HG02970 (cell line): Measurements from ENCODE around the gene NSUN2.
"Not testable (repeated sequence)": the region's sequence is repeated elsewhere in the genome, so short reads cannot be mapped to it uniquely, and the experiment has no call there.

Experiments
- ATAC-seq: cut with Tn5 transposase; IDR thresholded peaks from one replicate; pipeline ENCODE4 v1.9.1; 2021; ENCODE audit warnings: mild to moderate bottlenecking, moderate library complexity, moderate number of reproducible peaks; ENCODE audit not compliant: unreplicated experiment, low FRiP score

NSUN2 gene

GRCh38 chr5:6645571-6646362 is 12.9 kb upstream of the NSUN2 start:
- not testable (repeated sequence) for ATAC-seq

DNA sequence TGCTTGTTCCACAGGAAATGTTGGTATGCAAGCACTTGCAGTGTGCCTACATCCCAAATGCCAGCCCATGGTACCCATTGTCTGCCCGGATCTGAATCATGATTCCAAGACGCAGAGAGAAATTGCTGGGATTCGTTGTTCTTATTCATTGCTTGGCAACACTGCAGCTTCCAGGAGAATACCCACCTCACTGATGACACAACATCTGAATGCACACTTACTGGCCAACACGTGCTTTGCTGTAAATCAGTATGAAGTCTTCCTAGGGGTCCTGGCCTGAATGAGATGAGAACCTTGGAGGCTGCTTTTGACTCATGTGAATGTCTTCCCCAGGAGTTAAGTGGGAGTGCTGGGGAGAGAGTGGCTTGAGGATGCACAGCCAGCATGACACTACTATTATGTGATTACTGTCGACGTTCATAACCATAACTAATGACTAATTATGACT is 12.0 kb upstream of the NSUN2 start:
- no peak for ATAC-seq

GRCh38 chr5:6642655-6643054 is 9.8 kb upstream of the NSUN2 start:
- ATAC-seq = no peak

DNA sequence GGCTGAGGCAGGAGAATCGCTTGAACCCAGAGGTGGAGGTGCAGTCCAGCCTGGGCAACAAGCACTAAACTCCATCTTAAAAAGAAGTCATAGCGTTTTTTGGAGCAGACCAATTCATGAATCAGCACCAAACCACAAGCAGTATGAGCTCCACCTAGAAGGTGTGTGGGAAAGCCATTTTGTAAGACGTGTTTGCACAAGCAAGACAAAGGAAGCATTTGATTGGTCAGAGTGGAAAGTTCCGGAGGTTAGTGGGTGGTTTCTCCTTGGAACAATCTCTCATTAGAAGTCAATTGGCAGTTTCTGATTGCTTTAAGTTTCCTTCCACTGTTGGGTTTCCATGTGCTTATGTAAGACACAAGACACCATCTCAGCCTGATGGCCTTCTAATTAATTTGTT is 5.4 kb upstream of the NSUN2 start:
- ATAC-seq = no peak

DNA sequence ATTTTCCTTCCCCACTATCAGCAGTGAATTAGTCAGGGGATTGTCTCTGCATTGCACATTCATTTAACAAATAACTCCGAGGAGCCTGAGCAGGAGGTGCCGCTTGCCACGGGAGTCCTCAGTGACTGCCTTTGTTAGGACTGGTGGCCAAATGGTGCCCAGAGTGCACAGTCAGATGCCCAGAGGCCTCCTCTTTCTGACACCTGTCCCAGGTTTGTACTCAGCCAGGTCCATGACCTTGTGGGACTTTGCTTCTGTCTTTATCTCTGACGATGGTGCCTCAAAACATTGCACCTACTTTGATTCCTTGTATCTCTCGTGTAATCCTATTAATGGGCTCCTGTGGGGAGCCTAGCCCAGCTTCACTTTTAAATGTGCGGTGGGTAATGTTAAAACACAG is 4.7 kb upstream of the NSUN2 start:
- no peak for ATAC-seq

GRCh38 chr5:6637022-6637421 is 4.2 kb upstream of the NSUN2 start:
- no peak for ATAC-seq

GRCh38 chr5:6636293-6636692 is 3.4 kb upstream of the NSUN2 start:
- no peak for ATAC-seq

DNA sequence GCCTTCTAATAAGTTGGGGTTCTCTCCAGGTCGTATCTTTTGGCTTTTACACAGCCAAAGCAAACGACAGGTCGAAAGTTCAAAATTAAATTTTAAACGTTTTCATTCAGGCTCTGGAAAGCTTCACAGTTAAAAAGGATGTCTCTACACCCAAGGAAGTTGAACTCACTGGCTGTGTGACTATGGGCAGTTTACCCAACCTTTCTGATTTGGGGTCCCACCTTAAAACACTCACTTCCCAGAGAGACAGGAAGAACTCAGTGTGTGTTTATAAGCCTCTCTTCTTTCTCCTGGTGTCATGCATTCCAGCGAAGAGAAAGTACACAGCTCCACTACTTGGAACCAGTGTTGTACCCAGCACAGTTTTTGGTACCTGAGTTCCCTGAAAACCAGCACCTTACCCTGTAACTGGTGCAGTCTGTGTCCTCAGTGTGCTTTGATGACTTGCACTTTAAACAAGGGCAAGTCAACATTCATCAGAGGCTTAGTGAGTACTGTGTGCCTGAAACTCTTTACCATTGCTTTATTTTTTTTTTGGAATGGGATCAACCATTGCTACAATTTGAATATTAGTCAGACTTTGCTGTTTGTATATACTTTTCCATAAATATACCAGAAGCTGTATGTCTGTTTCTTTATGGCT is 2.1 kb upstream of the NSUN2 start:
- ATAC-seq = no peak

DNA sequence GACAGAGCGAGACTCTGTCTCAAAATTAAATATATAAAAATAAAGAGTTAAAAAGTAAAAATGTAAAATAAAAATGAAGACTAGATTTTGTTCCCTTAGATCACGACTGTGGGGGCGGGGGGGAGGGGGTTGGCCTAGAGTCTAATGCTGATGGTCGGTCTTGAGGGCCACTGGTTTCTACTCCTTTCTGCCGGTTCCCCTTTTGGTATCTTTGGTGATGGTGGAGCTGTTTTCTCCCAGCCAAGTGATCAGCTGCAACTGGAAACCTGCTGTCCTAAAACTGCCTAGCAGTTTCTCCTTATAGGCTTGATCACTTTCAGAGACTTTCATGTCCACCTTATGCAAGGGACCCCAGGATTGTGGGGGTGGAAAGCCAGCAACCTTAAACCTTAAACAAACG is 1.5 kb upstream of the NSUN2 start:
- no peak for ATAC-seq

DNA sequence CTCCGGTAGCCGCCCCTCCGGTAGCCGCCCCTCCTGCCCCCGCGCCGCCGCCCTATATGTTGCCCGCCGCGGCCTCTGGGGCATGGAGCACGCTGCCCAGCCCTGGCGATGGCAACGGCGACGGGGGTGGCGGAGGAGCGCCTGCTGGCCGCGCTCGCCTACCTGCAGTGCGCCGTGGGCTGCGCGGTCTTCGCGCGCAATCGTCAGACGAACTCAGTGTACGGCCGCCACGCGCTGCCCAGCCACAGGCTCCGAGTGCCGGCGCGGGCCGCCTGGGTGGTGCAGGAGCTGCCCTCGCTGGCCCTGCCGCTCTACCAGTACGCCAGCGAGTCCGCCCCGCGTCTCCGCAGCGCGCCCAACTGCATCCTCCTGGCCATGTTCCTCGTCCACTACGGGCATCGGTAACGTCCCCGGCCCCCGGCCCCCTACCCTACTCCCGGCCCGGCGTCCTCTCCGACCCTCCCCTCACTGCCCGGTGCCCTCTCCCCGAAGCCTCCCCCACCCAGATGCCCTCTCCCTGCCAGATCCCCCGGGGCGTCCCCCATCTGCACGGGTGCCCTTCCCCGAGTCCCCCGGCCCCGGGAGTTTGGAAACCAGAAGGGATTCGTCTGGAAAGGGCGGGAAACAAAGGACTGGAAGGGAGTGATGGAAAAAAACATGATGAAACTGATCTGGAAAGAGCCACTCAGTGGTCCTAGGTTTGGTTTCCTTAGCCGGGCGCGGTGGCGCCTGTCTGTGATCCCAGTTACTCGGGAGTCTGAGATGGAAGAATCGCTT is 813 bp upstream of the NSUN2 start:
- peak; percentile 38 for ATAC-seq

- ATAC-seq = no peak
These were observed 438 bp downstream of the NSUN2 start for GRCh38 chr5:6632324-6632887.

- no peak for ATAC-seq
These were observed 1.4 kb downstream of the NSUN2 start for GRCh38 chr5:6631441-6631840.

GRCh38 chr5:6626508-6626907 is 6.3 kb downstream of the NSUN2 start:
- no peak for ATAC-seq

DNA sequence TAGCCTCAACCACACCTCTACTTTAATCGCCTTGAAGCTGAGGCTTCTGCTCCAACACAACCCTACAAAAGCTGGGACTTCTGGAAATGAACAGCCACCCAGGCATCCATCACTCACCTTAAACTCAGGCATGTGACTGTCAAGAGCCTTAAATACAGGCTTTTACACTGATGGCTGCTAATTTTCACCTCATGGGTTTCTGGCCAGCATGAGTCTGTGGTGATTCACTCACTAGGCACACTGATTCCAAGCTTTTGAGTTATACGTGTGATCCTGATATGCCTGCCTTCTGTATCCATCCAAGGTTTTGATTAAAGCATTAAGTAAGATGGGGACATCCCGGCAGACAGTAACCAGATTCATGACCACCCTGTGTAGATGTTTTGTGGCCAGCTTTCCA is 8.9 kb downstream of the NSUN2 start:
- no peak for ATAC-seq

DNA sequence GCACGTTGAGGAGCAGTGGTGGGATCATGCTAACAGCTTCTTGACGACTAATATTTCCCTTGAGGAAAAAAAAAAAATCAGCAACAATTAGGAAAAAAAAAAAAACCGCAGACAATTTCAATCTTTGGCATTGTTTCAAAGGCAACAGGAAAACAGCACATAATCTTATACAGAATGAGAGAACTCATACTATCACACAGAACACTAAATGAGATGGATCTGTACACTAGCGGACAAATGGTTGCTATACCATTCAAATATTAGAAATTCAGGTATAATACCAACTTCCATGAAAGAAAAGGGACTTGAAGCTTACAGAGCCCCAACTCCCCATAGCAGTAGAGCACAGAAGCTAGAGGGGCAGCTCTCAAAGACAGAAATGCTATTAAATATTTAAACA is 9.6 kb downstream of the NSUN2 start:
- no peak for ATAC-seq

DNA sequence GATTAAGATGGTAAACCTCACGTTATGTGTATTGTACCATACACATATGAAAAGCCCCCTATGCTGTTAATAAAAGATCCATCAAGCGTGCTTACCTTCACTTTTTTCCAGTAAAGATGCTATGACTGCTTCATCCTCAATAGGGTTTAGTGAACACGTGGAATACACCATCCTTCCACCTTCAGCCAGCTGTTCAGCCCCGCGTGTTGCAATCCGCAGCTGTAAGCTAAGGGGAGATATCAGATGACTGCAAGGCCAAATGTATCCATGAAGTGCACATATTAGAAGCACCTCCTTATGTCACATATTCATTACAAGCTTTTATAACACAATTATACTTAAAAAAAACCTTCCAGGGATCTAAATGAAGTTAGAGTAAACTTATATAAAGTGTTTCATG is 16.2 kb downstream of the NSUN2 start:
- no peak for ATAC-seq

- ATAC-seq = no peak
These were observed 17.6 kb downstream of the NSUN2 start for GRCh38 chr5:6615034-6615815.

DNA sequence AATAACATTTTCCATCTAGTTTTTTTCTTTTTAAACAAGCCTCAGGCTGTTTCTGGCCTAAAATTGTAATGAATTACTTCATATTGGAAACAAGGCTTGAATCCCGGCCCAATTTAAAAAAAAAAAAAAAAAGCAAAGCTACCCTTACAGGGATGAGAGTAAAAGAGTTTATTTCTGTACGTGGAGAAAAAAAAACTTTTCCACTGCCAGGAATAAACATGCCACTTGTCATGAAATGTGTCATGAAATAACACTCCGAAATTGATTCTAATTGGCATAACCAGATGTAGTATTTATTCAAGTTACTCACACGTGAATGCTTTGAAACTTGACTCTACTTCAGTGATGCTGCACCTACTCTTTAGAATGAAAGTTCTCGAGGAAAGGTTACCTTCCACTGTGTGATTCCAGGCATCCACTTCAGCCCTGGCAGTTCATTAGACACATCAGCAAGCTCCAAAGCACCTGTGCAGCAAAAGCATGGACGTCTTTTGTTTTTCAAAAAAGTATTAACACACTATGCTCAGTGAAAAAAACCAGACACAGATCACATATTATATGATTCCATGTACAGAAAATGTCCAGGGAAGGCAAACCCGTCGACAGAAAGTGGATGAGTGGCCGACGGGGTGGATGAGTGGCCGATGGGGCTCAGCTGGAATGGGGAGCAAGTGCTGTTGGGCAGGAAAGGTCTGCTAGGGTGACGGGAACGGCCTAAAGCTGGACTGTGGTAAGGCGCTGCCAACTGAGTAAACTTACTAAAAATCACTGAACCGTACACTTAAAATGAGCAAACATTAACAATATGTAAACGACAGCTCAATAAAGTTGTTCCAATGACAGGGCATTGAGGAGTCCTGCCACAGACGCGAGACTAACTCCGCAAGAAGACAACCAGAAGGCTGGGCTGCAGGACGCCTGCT is 21.2 kb downstream of the NSUN2 start:
- no peak for ATAC-seq

- ATAC-seq = no peak
These were observed 24.8 kb downstream of the NSUN2 start for GRCh38 chr5:6608016-6608415.
